ENCODE measurements around the gene TCHP.

GRCh38 chr12:109860977-109861376 is 39.1 kb upstream of the TCHP start:
- TF ChIP-seq EZH2phosphoT487 (IDR thresholded peaks at IDR 0.05; ENCODE audit: borderline replicate concordance, low read depth, low read length) (no peak), CTCF (conservative IDR thresholded peaks at IDR 0.05; ENCODE audit: low read length) (no peak)
